ENCODE results near the gene CAPN8.

Gene CAPN8

DNA sequence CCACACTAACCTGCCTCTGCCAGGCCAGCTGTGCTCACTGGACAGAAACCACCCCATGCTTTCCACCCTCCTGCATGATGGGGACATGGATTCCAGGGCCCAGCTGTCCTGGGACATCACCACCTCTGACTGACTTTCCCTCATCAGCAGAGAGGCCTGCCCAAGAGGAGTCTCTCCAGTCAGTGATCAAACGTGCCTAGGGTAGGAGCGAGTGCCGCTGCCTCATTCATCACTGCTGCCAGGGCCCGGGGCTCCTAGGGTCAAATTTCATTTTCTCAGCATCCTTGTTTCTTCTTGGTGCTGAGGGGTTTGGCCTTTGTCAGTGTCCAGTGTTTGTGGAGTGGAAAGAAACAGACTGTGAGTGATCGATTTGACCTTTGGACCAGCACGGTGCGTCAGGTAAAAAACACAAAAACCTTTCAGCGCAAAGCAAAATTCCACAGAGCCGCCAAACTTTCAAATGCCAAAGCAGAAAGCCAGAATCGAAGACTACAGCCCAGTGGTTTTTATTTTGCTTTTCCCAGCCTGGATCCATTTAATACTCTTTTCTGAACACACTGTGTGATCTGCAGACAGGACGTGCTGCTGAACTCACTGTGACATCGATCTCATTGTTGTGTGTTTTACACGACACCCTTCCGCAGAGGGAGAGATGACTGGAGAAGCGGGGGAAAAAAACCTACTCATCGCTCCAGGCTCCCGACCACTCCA is 43.2 kb downstream of the CAPN8 start:
- Histone ChIP-seq H4K20me1 (ENCODE audit: insufficient read depth, low read length) (no peaks in the 10 kb centered on the region), H3K4me3 (ENCODE audit: low read depth, low read length, poor library complexity, severe bottlenecking) (no peak overlapping the region), H3K4me2 (ENCODE audit: low read length) (no peak overlapping the region), H2AFZ (ENCODE audit: low read length) (no peak overlapping the region), H3K27ac (ENCODE audit: low read depth, low read length, poor library complexity, severe bottlenecking) (no peak overlapping the region), H3K9ac (ENCODE audit: low read length) (no peak overlapping the region), H3K27me3 (ENCODE audit: insufficient read depth, low read length) (no peaks in the 10 kb centered on the region), H3K79me2 (ENCODE audit: insufficient read depth, low read length) (no peaks in the 10 kb centered on the region), H3F3A (ENCODE audit: insufficient read depth, low read length) (no peaks in the 10 kb centered on the region), H3K4me1 (ENCODE audit: insufficient read depth, low read length, severe bottlenecking) (no peaks in the 10 kb centered on the region), H3K9me3 (ENCODE audit: low read length) (no peaks in the 10 kb centered on the region), H3K9me2 (ENCODE audit: low read depth, low read length) (no peaks in the 10 kb centered on the region), H3K36me3 (ENCODE audit: insufficient read depth, low read length) (no peaks in the 10 kb centered on the region)
- no peak for TF ChIP-seq EZH2 (IDR thresholded peaks at IDR 0.05; ENCODE audit: borderline replicate concordance, low read length)
- TF ChIP-seq CTCF (IDR thresholded peaks at IDR 0.05; ENCODE audit: low read length) = no peak

DNA sequence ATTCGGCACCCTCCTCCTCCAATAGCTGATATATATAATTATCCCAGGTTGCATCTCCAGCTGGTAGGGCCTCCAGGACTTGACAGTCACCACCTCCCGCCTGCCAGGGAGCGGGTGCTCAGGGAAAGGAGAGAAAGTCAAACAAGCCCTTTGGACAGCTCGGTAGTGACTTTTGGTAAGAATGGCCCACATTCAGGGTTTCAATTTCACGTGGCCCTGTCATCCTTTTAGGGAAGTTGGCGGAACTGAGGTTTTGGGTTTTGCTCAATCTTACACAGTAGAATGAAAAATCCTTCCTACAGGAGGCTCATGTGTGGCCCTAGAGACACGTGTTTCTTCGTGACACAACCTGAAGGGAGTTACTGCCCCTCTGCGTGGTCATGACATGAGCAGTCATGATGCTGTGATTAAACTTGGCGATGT is 44.2 kb downstream of the CAPN8 start:
- no peaks in the 10 kb centered on the region for H3K9me3 ChIP-seq (ENCODE audit: low read length)
- TF ChIP-seq CTCF (IDR thresholded peaks at IDR 0.05; ENCODE audit: low read length) = no peak
- TF ChIP-seq EZH2 (IDR thresholded peaks at IDR 0.05; ENCODE audit: borderline replicate concordance, low read length) = no peak
- no peak overlapping the region for H3K4me2 ChIP-seq (ENCODE audit: low read length)
- no peaks in the 10 kb centered on the region for H4K20me1 ChIP-seq (ENCODE audit: insufficient read depth, low read length)
- H3K4me3 ChIP-seq (ENCODE audit: low read depth, low read length, poor library complexity, severe bottlenecking) = no peak overlapping the region
- no peaks in the 10 kb centered on the region for H3K27me3 ChIP-seq (ENCODE audit: insufficient read depth, low read length)
- no peak overlapping the region for H3K27ac ChIP-seq (ENCODE audit: low read depth, low read length, poor library complexity, severe bottlenecking)
- no peaks in the 10 kb centered on the region for H3K4me1 ChIP-seq (ENCODE audit: insufficient read depth, low read length, severe bottlenecking)
- no peak overlapping the region for H3K9ac ChIP-seq (ENCODE audit: low read length)
- H3F3A ChIP-seq (ENCODE audit: insufficient read depth, low read length) = no peaks in the 10 kb centered on the region
- no peaks in the 10 kb centered on the region for H3K9me2 ChIP-seq (ENCODE audit: low read depth, low read length)
- no peaks in the 10 kb centered on the region for H3K36me3 ChIP-seq (ENCODE audit: insufficient read depth, low read length)
- no peaks in the 10 kb centered on the region for H3K79me2 ChIP-seq (ENCODE audit: insufficient read depth, low read length)
- H2AFZ ChIP-seq (ENCODE audit: low read length) = no peak overlapping the region

- Histone ChIP-seq H3K27me3 (ENCODE audit: insufficient read depth, low read length) (no peaks in the 10 kb centered on the region), H3K9ac (ENCODE audit: low read length) (no peak overlapping the region)
Measured at GRCh38 chr1:223620297-223620897, 45.1 kb downstream of the CAPN8 start.

More at GRCh38 chr1:223620297-223620897, 45.1 kb downstream of the CAPN8 start:
- Histone ChIP-seq H3K9me3 (ENCODE audit: low read length) (no peaks in the 10 kb centered on the region), H3F3A (ENCODE audit: insufficient read depth, low read length) (no peaks in the 10 kb centered on the region), H2AFZ (ENCODE audit: low read length) (no peak overlapping the region), H3K9me2 (ENCODE audit: low read depth, low read length) (no peaks in the 10 kb centered on the region), H3K79me2 (ENCODE audit: insufficient read depth, low read length) (no peaks in the 10 kb centered on the region), H3K4me1 (ENCODE audit: insufficient read depth, low read length, severe bottlenecking) (no peaks in the 10 kb centered on the region), H3K4me2 (ENCODE audit: low read length) (no peak overlapping the region), H3K36me3 (ENCODE audit: insufficient read depth, low read length) (no peaks in the 10 kb centered on the region), H3K4me3 (ENCODE audit: low read depth, low read length, poor library complexity, severe bottlenecking) (no peak overlapping the region), H3K27ac (ENCODE audit: low read depth, low read length, poor library complexity, severe bottlenecking) (no peak overlapping the region), H4K20me1 (ENCODE audit: insufficient read depth, low read length) (no peaks in the 10 kb centered on the region)
- TF ChIP-seq CTCF (IDR thresholded peaks at IDR 0.05; ENCODE audit: low read length) (no peak), EZH2 (IDR thresholded peaks at IDR 0.05; ENCODE audit: borderline replicate concordance, low read length) (no peak)

All from OCI-LY1 (cell line).